HL-60 (cell line): ENCODE data around the gene PPFIA4.

Experiments
- DNase-seq, 2 experiments: peaks; one replicate each; pipeline ENCODE4 v3.0.0-alpha.2; 2010 to 2020; ENCODE audit warnings: low read depth in 1 of 2, low spot score in 1 of 2
- H3K27ac ChIP-seq: fragments of 250-450 bp; sonication (Bioruptor Pico); replicated peaks from 2 replicates; pipeline ENCODE4 v1.5.1; 2020; ENCODE audit warnings: mild to moderate bottlenecking, moderate library complexity
- H3K27me3 ChIP-seq: fragments of 250-450 bp; sonication (Bioruptor Pico); 2 replicates; pipeline ENCODE4 v1.5.1; 2021; ENCODE audit warnings: mild to moderate bottlenecking, moderate library complexity; ENCODE audit not compliant: insufficient read depth, poor library complexity, severe bottlenecking
- H3K4me3 ChIP-seq: replicated peaks from 2 replicates; pipeline ENCODE4 v1.5.1; 2011; ENCODE audit warnings: mild to moderate bottlenecking, control low read depth, low read length; ENCODE audit not compliant: insufficient read depth
- CTCF ChIP-seq: IDR thresholded peaks from one replicate; pipeline ENCODE4 v1.5.1; 2011; ENCODE audit warnings: low read length, control low read depth, inconsistent platforms; ENCODE audit not compliant: insufficient read depth
- GABPA ChIP-seq: IDR thresholded peaks from 2 replicates; pipeline ENCODE4 v1.6.1; 2012; ENCODE audit warnings: low read depth
- POLR2AphosphoS5 ChIP-seq: IDR thresholded peaks from 2 replicates; pipeline ENCODE4 v1.6.1; 2012; ENCODE audit warnings: low read depth
- REST ChIP-seq: IDR thresholded peaks from 2 replicates; pipeline ENCODE4 v1.6.1; 2012; ENCODE audit warnings: low read depth; ENCODE audit not compliant: insufficient replicate concordance
- SPI1 ChIP-seq: IDR thresholded peaks from 2 replicates; pipeline ENCODE4 v1.6.1; 2012; ENCODE audit warnings: low read depth, mild to moderate bottlenecking, borderline replicate concordance

Gene PPFIA4

GRCh38 chr1:203046984-203047630 lies 20.8 kb downstream of the PPFIA4 start:
- H3K27me3 ChIP-seq, result no peaks in the 10 kb centered on the region
- DNase-seq, result no peak
- TF ChIP-seq REST, result no peak
- TF ChIP-seq POLR2AphosphoS5, result no peak
- no peak for TF ChIP-seq GABPA
- TF ChIP-seq SPI1, result no peak
- TF ChIP-seq CTCF, result no peak
- H3K27ac ChIP-seq, result no peak overlapping the region
- H3K4me3 ChIP-seq, result no peak overlapping the region

- H3K27ac ChIP-seq, result no peak overlapping the region
- H3K27me3 ChIP-seq, result no peaks in the 10 kb centered on the region
- H3K4me3 ChIP-seq, result no peak overlapping the region
- TF ChIP-seq SPI1, result no peak
- no peak for TF ChIP-seq CTCF
- TF ChIP-seq GABPA, result no peak
- TF ChIP-seq POLR2AphosphoS5, result no peak
- TF ChIP-seq REST, result no peak
- DNase-seq, result no peak
Observed at GRCh38 chr1:203048086-203048485, 21.8 kb downstream of the PPFIA4 start.

GRCh38 chr1:203048555-203049051 lies 22.3 kb downstream of the PPFIA4 start:
- Histone ChIP-seq H3K4me3 (no peak overlapping the region), H3K27me3 (no peaks in the 10 kb centered on the region), H3K27ac (no peak overlapping the region)
- DNase-seq, result no peak
- TF ChIP-seq POLR2AphosphoS5, result no peak
- no peak for TF ChIP-seq GABPA
- TF ChIP-seq SPI1, result no peak
- no peak for TF ChIP-seq CTCF
- TF ChIP-seq REST, result no peak
